Small intestine (tissue), 7 donors: ENCODE measurements around the gene TMEM198. TPM values are rescaled to one million over a fixed set of nuclear protein-coding genes. Genes with fewer than 3 reads are reported as not detected.
A peak's percentile ranks its signal among the peaks of the same experiment; 100 is the strongest.

ENCODE experiments used
- DNase-seq, 2 donors: peaks; one replicate each; pipeline versions ENCODE4 v3.0.0 to v3.0.0-alpha.2; 2013
- FAIRE-seq: peaks from 2 replicates; lab custom pipeline; 2012; peaks lifted over from hg19 to GRCh38; lab: Jason Lieb, UNC
- H3K27ac ChIP-seq, 3 donors: one replicate each; pipeline ENCODE4 v1.5.1; 2013; ENCODE audit warnings: low read length in 2 of 3, mild to moderate bottlenecking in 2 of 3, control low read depth in 1 of 3, inconsistent platforms in 1 of 3, low read depth in 1 of 3, moderate library complexity in 1 of 3
- H3K27me3 ChIP-seq, 3 donors: one replicate each; pipeline ENCODE4 v1.6.1; 2013; ENCODE audit warnings: low read length in 3 of 3, inconsistent platforms in 1 of 3; ENCODE audit not compliant: control insufficient read depth in 3 of 3, insufficient read depth in 3 of 3
- H3K36me3 ChIP-seq, 3 donors: one replicate each; pipeline ENCODE4 v1.6.1; 2013; ENCODE audit warnings: low read length in 3 of 3, inconsistent platforms in 1 of 3, low read depth in 1 of 3, mild to moderate bottlenecking in 1 of 3, moderate library complexity in 1 of 3; ENCODE audit not compliant: control insufficient read depth in 3 of 3, insufficient read depth in 2 of 3
- H3K4me1 ChIP-seq, 3 donors: one replicate each; pipeline ENCODE4 v1.6.1; 2013; ENCODE audit warnings: low read length in 2 of 3, inconsistent platforms in 1 of 3, low read depth in 1 of 3, mild to moderate bottlenecking in 1 of 3, moderate library complexity in 1 of 3; ENCODE audit not compliant: control insufficient read depth in 3 of 3, insufficient read depth in 2 of 3
- H3K4me3 ChIP-seq, 3 donors: one replicate each; pipeline ENCODE4 v1.5.1; 2013; ENCODE audit warnings: low read length in 3 of 3, control low read depth in 1 of 3, inconsistent platforms in 1 of 3, low read depth in 1 of 3, mild to moderate bottlenecking in 1 of 3, moderate library complexity in 1 of 3
- H3K9me3 ChIP-seq, 2 donors: one replicate each; pipeline ENCODE4 v1.6.1; 2013; ENCODE audit warnings: low read depth in 1 of 2, low read length in 1 of 2; ENCODE audit not compliant: control insufficient read depth in 2 of 2, insufficient read depth in 1 of 2
- WGBS, 3 donors: extraction: QIAGEN DNeasy Blood & Tissue Kit; methylation state at CpG; one replicate each; pipeline ENCODE4 v1.1.7; 2013; 5-methylcytosine and 5-hydroxymethylcytosine counted together
- polyA plus RNA-seq, 4 donors: library from polyadenylated mRNA; stranded (reverse) in 3 of 4; unstranded in 1 of 4; fragments of 200-250 nt in 3 of 4; fragments of 120-200 nt in 1 of 4; gene quantifications; one replicate each; pipeline versions ENCODE4 v1.2.1 to v1.2.3, GENCODE V29; 2013
- donor health status: healthy with polysubstance abuse.
- donor health status: control.
- donor health status: control.
- donor health status: Bipolar disorder and iron deficiency.
- donor health status: healthy.

TMEM198 gene
- polyA plus RNA-seq, 4 donors, result 1.8 to 23.5 (median 14.8) TPM

DNA sequence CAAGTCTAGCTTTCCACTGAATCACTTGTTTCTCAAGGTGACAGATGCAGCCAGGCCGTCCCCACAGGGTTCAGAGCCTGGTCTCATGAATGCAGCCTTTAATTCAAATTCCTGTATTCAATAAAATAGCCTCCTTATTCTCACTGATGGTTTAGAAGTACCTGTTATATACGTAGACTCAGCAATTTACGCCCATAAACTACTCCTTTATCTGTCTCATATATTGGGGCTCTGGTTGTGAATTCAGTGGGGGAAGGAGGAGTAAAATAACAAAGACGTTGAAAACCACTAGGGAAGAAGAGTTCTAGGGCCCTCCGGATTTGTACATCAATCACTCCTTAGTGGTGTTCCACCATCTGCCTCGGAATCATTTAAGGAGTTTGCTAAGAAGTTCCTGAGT lies 25.8 kb downstream of the TMEM198 start:
- H3K4me1 ChIP-seq, result peaks cover 0 to 15% (median 0%) of the 10 kb centered on the region in 3 donors
- H3K27me3 ChIP-seq, result peaks cover 0 to 3% (median 0%) of the 10 kb centered on the region in 3 donors
- peak overlapping the region in 1 of 3 donors; percentile 57 for H3K4me3 ChIP-seq
- peaks cover 0 to 37% (median 0%) of the 10 kb centered on the region in 3 donors for H3K36me3 ChIP-seq
- DNase-seq, result no peak
- H3K9me3 ChIP-seq, result no peaks in the 10 kb centered on the region
- no peak overlapping the region for H3K27ac ChIP-seq
- WGBS, 3 donors, result 85 to 89% (median 86%) methylated on average over 6 of the region's 6 CpGs
- FAIRE-seq, result no peak

DNA sequence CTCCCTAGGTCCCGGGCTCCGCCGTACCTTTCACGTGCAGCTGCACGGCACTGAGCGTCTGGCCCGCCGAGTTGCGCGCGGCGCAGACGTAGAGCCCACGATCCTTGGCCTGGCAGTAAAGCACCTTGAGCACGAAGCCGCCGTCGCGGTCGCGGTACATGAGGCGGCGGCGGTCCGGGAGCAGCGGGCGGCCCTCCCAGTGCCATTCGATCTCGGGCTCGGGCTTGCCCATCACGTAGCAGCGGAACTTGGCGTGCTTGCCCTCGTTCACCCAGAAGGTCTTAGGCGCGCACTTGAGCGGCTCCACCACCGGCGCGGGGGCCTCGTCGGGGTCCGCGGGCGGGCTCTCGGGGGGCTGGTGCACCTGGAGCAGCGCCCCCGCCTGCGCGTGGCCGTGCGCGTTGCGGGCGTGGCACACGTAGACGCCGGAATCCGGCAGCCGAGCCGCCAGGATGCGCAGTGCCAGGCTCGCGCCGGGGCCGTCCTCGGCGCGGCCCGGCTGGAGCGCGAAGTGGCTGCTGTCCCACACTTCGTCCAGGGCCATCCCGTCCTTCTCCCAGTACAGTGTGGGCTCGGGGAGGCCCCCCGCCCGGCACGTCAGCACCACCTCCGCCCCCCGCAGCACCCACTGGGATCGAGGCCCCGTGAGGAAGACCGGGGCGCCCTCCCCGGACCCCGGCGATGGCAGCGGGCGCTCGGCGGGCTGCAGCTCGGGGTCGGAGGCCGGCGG lies 26.5 kb downstream of the TMEM198 start:
- 15 to 19% (median 17%) methylated on average over 57 to 95 of the region's 95 CpGs for WGBS, 3 donors
- Histone ChIP-seq H3K9me3 (no peaks in the 10 kb centered on the region), H3K27me3 (peaks cover 0 to 5% (median 0%) of the 10 kb centered on the region in 3 donors), H3K36me3 (peaks cover 0 to 29% (median 0%) of the 10 kb centered on the region in 3 donors), H3K4me1 (peaks cover 0 to 15% (median 0%) of the 10 kb centered on the region in 3 donors), H3K27ac (peak overlapping the region in 2 of 3 donors; percentile 28 to 57), H3K4me3 (peak overlapping the region; percentile 38 to 57 (median 54))
- FAIRE-seq, result no peak
- DNase-seq, result peak in 1 of 2 donors; percentile 72

DNA sequence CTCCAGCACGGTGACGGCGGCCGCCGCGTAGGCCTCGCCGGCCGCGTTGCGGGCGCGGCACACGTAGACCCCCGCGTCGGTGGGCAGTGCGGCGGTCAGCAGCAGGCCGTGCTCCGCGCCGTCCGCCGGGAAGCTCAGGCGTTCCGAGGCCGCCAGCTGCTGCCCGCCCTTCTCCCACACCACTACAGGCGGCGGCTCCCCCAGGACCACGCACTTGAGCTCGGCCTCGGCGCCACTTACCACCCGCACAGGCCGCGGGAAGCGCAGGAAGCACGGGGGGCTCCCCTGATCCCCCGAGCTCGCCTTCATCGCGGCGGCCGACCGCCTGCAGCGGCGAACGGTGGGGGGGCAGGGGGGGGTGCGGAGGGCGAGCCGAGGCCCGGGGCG lies 27.1 kb downstream of the TMEM198 start:
- H3K4me3 ChIP-seq, result peak overlapping the region; percentile 38 to 57 (median 54)
- H3K27ac ChIP-seq, result peak overlapping the region in 2 of 3 donors; percentile 57 to 81
- peaks cover 0 to 15% (median 0%) of the 10 kb centered on the region in 3 donors for H3K4me1 ChIP-seq
- DNase-seq (peak in 1 of 2 donors; percentile 70), FAIRE-seq (no peak)
- no peaks in the 10 kb centered on the region for H3K9me3 ChIP-seq
- H3K27me3 ChIP-seq, result peaks cover 0 to 5% (median 3%) of the 10 kb centered on the region in 3 donors
- 0 to 2% (median 2%) methylated on average over 18 to 55 of the region's 55 CpGs for WGBS, 3 donors
- peaks cover 0 to 29% (median 0%) of the 10 kb centered on the region in 3 donors for H3K36me3 ChIP-seq

DNA sequence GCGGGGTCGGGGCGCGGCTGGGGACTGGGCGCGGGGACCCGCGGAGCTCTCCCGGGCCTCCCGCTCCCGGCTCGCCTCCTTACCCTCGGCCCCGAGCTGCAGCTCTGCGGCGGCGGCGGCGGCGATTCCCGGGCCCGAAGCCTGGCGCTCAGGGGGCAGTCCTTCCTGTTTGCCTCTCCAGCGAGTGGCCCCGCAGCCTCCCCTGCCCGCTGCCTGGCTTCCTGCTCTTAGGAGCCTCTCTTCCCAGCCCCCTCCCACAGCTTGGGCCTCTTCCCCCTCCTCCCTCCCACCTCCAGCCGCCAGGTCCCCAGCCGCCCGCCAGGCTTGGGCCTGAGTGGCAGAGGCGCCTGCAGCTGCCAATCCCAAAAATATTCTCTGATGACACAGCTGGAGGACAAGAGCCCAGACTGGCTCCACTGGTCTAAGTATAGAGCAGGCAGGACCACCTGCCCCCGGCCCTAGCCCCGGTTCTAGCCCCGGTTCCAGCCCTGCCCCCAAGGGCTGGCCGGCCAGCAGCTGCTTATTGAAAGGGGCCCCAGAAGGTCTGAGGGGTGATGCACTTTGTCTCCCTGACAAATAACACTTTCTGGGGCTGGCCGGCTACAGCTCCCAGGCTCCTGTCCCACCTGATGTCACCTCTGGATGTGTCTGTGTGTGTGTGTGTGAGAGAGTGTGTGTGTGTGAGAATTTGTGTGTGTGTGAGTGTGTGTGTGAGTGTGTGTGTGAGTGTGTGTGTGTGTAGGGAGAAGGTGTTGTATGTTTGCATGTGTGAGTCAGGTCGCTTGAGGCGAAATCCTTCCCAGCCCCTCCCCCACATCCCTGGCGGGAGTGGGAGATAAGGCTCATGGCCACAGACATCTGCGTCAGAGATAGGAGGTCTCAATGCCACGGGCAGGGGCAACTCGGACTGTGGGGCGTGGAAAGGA lies 27.7 kb downstream of the TMEM198 start, which contains the start of gene OBSL1:
Gene OBSL1, minus strand, starts transcription at position 229 of the 926 bp plus-strand sequence. CDS start 307 bp downstream, outside the sequence.
- DNase-seq (peak in 1 of 2 donors; percentile 85), FAIRE-seq (no peak)
- Histone ChIP-seq H3K27ac (peak within 1 kb of the TSS in 2 of 3 donors; percentile 57 to 81), H3K9me3 (no peaks in the 10 kb centered on the region), H3K4me3 (peak within 1 kb of the TSS; percentile 38 to 57 (median 54)), H3K4me1 (peaks cover 0 to 18% (median 0%) of the 10 kb centered on the region in 3 donors), H3K36me3 (peaks cover 0 to 24% (median 0%) of the 10 kb centered on the region in 3 donors), H3K27me3 (peaks cover 0 to 5% (median 5%) of the 10 kb centered on the region in 3 donors)
- WGBS, 3 donors, result 3 to 8% (median 8%) methylated on average over 16 to 42 of the region's 42 CpGs

DNA sequence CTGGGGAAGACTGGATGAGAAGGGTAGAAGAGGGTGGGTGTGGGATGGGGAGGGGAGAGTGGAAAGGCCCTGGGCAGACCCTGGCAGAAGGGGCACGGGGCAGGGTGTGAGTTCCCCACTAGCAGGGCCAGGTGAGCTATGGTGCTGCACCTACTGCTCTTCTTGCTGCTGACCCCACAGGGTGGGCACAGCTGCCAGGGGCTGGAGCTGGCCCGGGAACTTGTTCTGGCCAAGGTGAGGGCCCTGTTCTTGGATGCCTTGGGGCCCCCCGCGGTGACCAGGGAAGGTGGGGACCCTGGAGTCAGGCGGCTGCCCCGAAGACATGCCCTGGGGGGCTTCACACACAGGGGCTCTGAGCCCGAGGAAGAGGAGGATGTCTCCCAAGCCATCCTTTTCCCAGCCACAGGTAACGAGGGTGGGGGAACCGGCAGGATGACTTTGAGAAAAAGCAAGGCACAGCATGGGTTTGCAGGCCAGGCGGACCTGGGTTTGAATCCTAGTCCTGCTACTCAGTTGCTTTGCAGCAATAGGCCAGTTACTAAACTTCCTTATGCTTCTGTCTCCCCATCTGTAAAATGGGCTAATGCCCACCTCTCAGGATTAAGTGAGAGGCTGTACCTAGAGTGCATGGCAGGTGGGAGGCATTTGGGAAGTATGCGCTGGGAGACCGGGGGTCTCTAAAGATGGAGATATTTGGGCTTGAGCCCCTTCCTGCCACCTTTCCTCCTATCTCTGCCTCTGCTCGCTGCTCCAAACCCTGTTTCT lies 28.6 kb downstream of the TMEM198 start, which contains the start of gene INHA:
Gene INHA, plus strand, starts transcription at position 74 of the 765 bp plus-strand sequence. Its CDS starts 65 bp downstream, at position 139.
- peak within 1 kb of the TSS in 1 of 3 donors; percentile 81 for H3K27ac ChIP-seq
- H3K27me3 ChIP-seq, result peaks cover 0 to 8% (median 5%) of the 10 kb centered on the region in 3 donors
- no peak for FAIRE-seq
- WGBS, 3 donors, result 75 to 85% (median 75%) methylated on average over 12 to 13 of the region's 13 CpGs
- DNase-seq, result no peak
- no peaks in the 10 kb centered on the region for H3K9me3 ChIP-seq
- peak within 1 kb of the TSS; percentile 38 to 57 (median 54) for H3K4me3 ChIP-seq
- H3K36me3 ChIP-seq, result peaks cover 0 to 16% (median 0%) of the 10 kb centered on the region in 3 donors
- H3K4me1 ChIP-seq, result peaks cover 0 to 27% (median 0%) of the 10 kb centered on the region in 3 donors

GRCh38 chr2:219573166-219573565 lies 29.3 kb downstream of the TMEM198 start:
- Histone ChIP-seq H3K27me3 (peaks cover 0 to 8% (median 5%) of the 10 kb centered on the region in 3 donors), H3K4me3 (no peak overlapping the region), H3K9me3 (no peaks in the 10 kb centered on the region), H3K4me1 (peaks cover 0 to 27% (median 0%) of the 10 kb centered on the region in 3 donors), H3K36me3 (peaks cover 0 to 9% (median 0%) of the 10 kb centered on the region in 3 donors), H3K27ac (no peak overlapping the region)
- WGBS, 3 donors, result 72 to 79% (median 75%) methylated on average over 5 of the region's 5 CpGs
- FAIRE-seq (no peak), DNase-seq (no peak)

DNA sequence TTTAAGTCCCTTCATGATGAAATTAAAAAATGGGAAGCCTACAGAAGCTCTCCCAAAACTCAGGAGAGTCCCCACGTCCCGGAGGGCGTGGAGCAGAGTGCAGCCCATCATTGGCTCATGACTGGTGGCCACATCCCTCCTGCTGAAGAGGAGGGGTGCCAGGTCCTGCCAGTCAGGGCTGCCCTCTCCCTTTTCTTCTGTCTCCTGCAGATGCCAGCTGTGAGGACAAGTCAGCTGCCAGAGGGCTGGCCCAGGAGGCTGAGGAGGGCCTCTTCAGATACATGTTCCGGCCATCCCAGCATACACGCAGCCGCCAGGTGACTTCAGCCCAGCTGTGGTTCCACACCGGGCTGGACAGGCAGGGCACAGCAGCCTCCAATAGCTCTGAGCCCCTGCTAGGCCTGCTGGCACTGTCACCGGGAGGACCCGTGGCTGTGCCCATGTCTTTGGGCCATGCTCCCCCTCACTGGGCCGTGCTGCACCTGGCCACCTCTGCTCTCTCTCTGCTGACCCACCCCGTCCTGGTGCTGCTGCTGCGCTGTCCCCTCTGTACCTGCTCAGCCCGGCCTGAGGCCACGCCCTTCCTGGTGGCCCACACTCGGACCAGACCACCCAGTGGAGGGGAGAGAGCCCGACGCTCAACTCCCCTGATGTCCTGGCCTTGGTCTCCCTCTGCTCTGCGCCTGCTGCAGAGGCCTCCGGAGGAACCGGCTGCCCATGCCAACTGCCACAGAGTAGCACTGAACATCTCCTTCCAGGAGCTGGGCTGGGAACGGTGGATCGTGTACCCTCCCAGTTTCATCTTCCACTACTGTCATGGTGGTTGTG lies 30.9 kb downstream of the TMEM198 start:
- Histone ChIP-seq H3K9me3 (no peaks in the 10 kb centered on the region), H3K27me3 (peaks cover 0 to 8% (median 5%) of the 10 kb centered on the region in 3 donors), H3K4me3 (no peak overlapping the region), H3K4me1 (peaks cover 0 to 27% (median 0%) of the 10 kb centered on the region in 3 donors), H3K27ac (no peak overlapping the region), H3K36me3 (peaks cover 0 to 4% (median 0%) of the 10 kb centered on the region in 3 donors)
- DNase-seq (no peak), FAIRE-seq (no peak)
- WGBS, 3 donors, result 78 to 82% (median 81%) methylated on average over 19 to 22 of the region's 22 CpGs
